HG03565 (cell line): Measurements from ENCODE around the gene H3-3A.

Source experiments
- ATAC-seq: cut with Tn5 transposase; IDR thresholded peaks from one replicate; pipeline ENCODE4 v1.9.1; 2021; ENCODE audit warnings: mild to moderate bottlenecking, moderate library complexity; ENCODE audit not compliant: unreplicated experiment

Gene H3-3A

DNA sequence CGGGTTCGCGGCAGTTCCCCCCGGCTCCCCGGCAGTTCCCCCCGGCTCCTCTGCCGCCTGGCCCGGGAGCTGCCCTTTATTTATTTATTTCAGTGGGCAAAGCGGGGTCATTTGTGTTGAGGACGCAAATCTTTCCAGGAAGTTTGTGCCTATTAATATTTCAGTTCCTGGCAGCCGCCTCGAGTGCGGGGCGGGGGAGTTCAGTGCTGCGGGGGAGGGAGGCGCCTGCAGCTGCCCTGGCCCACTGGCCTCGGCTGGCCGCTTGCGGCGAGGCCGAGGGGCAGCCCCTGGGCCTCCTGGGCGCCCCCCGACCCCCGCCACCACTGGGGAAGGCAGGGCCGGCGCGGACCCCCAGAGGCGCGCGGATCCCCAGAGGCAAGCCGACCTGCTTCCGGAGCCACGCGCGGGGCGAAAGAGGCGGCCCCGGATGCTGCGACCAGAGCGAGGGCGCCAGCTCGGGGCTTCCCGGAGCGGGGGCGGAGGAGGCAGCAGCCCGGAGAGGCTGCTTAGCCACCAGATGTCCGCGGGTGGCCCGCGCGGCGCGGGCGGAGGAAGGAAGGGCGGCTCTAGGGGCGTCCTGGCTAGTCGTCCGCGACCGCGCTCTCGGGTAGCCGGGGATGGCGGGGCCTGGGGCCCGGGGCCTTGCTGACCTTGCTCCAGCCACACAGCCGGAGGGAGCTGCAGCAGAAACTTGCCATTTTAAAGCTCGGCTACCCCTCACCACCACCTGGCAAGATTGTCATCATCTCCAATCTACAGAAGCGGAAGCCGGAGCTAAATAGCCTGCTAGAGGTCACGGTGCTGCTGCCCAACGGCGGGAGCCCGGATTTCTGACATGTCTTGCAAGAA is 48.0 kb downstream of the H3-3A start:
- peak; percentile 72 for ATAC-seq

DNA sequence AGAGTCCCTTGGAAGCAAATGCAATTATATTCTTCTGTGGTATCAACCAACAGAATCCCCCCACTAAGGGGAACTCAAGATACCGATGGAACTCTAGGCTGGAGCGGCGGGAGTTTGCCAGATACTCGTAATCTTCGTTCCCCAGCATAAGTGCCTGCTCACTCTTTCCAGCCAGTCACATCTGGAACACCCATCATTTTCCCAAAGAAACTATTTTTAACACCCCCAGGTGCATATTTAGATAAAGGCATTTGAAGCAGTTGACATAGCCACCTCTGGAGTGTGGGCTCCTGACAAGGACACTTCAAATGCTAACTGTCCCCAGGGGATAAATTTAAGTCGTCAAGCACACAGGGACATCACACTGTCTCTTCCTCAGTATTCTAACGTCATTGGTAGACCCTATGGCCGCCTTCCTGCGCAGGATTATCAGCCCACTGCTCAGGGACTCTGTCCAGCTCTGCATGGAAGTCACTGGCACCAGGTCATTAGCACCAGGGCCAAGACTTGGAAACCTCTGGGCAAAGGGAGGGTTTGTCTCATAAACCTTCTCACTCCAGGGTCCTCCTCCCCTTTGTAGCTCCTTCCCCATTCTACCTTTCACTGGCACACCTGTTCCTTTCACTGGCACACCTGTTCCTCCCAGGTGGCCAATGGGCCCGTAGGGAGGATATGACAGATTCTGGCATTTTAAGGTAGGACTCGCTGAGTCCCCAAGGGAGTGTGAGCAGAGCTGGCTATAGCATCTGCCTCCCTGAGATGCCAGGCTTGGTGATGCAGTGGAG is 48.8 kb downstream of the H3-3A start:
- ATAC-seq, result no peak

DNA sequence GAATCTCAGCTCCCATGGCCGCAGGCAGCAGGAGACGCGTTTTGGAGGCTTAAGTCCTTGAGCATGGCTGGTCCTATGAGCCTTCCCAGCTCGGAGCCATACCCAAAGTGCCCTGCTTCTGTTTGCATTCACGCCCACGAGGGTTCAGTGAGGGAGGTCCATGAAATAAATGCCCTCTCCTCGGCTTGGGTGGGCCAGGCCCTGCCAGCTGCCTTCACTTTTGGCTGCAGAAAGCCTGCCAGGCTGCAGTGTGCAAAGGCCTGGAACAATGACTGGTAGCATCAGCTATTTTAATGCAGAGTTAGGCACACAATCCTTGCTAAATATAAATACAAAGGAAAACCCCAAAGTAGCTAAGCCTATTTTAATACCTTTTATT is 49.4 kb downstream of the H3-3A start:
- ATAC-seq, result no peak

DNA sequence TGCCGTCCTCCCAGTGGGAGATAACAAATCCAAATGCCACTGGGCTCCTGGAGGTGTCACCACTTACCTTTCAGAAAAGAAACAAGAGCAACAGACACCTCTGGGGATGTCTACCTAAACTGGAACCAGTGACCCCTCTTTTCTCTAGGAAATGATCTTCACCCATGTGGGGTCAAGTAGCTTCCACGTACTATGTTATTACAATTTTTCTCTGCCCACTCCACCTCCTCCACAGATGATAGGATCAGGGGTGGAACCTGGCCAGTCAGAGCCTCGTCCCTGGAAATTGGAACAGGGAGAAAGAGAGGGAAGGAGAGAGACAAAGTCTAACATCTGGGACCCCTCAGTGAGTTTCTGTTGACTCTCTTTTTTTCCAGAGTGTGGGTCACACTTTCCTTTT is 50.1 kb downstream of the H3-3A start:
- ATAC-seq, result no peak

DNA sequence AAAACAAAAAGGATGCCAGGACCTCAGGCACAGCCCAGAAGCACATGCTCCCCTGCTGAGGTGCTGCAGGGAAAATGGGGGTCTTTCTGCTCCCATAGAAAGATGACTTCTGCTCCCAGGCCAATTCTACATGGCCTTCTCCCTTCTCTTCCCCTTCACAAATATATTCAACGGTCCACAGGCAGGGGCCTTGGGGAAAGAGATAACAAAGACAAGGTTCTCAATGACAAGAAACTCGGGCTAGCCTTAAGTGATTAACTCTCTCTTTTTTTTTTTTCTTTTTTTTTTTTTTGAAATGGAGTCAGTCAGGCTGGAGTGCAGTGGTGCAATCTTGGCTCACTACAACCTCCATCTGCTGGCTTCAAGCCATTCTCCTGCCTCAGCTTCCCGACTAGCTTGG is 54.2 kb downstream of the H3-3A start:
- ATAC-seq, result no peak

DNA sequence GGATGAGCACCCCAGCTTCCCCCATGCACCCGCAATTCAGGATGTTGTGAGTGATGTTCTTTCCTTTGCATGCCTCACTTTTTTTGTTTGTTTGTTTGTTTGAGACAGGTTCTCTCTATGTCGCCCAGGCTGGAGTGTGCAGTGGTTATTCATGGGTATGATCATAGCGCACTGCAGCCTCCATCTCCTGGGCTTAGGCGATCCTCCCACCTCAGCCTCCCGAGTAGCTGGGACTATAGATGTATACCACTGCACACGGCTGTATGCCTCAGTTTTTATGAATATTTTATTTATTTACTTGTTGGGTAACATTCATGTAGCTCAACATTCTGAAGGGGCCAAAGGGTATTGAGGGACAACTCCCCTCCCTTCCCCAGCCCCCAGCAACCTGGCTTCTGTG is 54.8 kb downstream of the H3-3A start:
- no peak for ATAC-seq

DNA sequence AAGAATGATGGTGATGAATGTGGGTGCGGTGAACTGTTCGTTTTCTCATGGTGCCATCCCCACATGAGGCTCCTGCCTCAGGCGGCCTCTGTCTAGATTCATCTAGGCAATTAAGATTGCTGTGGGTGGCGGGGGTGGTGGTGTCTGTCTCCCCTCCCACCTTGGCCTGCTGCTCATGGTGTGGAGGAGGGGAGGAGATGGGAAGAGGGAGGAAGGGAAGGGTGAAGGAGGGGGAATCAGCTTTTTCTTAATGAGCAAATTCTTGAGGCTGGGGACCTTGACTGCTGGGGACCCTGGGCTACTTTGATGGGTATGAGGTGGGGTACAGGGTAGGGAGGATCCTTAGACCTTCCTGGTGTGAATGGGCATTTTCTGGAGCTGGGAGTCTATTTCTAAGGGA is 55.8 kb downstream of the H3-3A start:
- ATAC-seq, result no peak

DNA sequence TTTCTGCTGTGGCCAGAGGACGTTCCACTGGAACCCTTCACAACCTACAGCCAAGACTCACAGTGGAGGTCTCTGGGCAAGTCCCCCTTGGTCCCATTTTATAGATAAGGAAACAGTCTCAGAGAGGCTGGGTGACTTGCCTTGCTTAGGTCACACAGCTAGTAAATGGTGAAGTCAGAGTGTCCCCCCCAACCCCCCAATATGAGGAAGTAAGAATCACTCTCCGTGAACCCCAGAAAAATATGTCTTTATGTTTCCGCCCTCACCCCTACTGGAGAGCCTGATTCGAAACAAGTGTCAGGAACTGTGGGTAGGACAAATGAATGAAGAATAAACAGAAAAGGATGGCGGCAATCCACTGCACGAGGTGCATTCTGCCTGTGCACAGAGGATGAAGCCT is 56.7 kb downstream of the H3-3A start:
- ATAC-seq, result no peak

DNA sequence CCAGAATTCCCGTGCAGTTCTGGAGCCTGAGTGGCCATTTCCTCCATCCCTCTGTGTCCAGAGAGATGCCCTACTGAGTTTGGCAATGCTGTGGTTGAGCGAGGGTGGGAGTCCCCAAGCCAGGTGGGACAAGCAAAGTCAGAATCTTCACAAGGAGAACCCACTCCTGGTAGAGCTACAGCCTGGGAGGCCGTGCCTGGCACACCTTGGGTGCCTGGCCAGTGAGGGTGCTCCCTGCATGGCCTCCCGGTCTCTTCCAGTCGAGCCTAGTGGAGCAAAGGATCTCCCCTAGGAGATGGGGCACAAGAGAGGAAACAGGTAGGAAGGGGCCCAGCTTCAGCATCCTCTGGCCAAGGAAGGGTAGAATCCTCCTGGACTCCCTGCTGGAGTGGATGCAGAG is 57.9 kb downstream of the H3-3A start:
- no peak for ATAC-seq

DNA sequence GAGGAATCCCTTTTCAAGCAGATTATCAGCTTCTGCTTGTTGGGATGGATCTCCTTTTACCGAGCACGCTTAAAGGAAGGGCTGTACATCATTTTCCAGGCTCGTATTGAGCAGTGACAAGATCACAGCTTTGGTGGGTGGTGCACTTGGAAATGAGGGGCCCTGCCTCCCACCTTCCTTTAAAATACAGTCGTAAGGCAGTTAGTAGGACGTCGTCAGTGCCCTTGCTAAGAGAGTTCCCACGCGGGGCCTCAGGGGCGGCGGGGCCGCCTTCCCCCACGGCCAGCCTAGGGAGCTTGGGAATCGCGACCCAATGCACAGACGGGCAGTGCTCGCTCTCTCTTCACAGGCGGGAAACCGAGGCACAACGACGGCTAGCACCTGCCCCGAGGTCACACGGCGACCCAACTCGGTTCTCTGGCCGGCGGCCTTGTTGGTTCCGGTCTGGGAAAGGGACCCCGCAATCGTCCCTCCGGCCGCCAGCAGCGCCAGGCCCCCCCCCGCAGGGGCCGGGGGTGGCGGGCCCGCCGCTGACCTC is 58.6 kb downstream of the H3-3A start:
- no peak for ATAC-seq
